GM20000 (cell line): Measurements from ENCODE around the gene INAFM2.
A peak's percentile ranks its signal among the peaks of the same experiment; 100 is the strongest.

ENCODE experiments used
- DNase-seq: peaks from one replicate; pipeline ENCODE4 v3.0.0; 2012; ENCODE audit warnings: low spot score
- TF ChIP-seq, protein P1 (sequence below): IDR thresholded peaks from 2 replicates; pipeline ENCODE4 v1.5.1; 2012; ENCODE audit warnings: mild to moderate bottlenecking, control low read depth; ENCODE audit errors: extremely low read depth, missing control alignments

Gene INAFM2

DNA sequence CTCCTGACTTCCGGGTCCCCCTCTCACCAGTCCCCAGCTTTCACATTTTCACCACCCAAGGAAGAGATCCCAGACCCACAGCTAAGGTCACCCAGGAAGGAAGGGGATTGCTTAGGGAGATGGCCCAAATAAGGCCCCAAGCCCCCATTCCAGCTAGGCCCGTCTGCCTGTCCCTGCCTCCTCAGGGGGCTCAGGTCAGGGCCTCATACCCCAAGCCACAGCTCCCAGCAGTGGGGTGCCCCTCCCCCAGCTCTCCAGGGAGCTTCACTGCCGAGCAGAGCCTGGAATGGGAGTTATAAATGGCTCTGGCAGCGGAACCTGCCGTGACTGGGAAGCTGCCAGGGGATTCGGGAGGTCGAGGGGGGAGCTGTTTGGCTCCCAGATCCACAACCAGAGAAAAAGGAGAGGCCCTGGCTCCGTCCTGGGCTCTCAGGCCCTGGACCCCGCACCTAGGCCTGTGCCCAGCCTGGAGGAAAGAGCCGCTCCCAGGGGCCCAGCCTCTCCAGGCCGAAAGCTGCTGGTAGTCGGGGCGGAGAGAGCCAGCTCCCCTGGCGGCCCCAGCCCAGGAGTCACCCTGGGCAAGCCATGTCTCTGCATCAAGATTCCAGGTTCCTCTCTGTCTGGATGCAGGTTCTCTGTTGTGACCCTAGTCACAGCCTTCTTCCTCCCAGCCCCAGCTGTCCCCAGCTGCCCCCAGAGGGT, 16.7 kb downstream of the INAFM2 start:
- DNase-seq: no peak
- TF ChIP-seq, protein P1, sequence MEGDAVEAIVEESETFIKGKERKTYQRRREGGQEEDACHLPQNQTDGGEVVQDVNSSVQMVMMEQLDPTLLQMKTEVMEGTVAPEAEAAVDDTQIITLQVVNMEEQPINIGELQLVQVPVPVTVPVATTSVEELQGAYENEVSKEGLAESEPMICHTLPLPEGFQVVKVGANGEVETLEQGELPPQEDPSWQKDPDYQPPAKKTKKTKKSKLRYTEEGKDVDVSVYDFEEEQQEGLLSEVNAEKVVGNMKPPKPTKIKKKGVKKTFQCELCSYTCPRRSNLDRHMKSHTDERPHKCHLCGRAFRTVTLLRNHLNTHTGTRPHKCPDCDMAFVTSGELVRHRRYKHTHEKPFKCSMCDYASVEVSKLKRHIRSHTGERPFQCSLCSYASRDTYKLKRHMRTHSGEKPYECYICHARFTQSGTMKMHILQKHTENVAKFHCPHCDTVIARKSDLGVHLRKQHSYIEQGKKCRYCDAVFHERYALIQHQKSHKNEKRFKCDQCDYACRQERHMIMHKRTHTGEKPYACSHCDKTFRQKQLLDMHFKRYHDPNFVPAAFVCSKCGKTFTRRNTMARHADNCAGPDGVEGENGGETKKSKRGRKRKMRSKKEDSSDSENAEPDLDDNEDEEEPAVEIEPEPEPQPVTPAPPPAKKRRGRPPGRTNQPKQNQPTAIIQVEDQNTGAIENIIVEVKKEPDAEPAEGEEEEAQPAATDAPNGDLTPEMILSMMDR: no peak

DNA sequence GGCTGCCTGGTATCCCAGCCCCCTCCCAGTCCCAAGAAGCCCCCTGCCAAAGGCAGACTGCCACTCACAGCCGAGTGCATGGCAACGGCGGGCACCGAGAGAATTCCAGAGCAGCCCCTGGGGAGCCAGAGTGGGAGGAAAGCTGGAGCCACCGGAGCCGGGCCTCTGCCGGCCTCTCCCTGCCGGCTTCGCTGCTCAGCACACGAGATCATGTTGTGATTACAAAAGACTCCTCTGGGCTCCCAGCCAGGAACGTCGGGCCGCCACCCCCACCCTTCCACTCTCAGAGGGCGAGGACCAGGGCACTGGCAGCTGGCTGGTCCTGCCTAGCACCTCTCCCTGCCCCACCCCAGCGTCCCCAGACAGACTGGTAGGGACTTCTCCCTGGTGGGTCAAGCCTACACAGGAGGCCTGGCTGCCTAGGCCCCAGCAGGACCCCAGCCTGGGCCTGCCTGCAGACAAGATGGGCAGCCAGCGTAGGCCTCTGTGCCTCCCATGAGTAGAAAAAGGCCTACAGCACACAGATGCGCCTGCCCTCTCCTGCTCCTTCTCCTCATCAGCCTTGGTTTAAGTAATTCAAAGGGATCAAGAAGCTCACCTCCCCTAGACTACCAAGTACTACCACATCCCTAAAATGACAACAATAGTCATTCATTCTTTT, 17.4 kb downstream of the INAFM2 start, which contains the start of gene CCDC9B:
CCDC9B (minus strand) TSS at position 200 of the 661 bp plus-strand sequence; CDS start at position 80, 120 bp downstream.
- TF ChIP-seq, protein P1: no peak
- no peak for DNase-seq

DNA sequence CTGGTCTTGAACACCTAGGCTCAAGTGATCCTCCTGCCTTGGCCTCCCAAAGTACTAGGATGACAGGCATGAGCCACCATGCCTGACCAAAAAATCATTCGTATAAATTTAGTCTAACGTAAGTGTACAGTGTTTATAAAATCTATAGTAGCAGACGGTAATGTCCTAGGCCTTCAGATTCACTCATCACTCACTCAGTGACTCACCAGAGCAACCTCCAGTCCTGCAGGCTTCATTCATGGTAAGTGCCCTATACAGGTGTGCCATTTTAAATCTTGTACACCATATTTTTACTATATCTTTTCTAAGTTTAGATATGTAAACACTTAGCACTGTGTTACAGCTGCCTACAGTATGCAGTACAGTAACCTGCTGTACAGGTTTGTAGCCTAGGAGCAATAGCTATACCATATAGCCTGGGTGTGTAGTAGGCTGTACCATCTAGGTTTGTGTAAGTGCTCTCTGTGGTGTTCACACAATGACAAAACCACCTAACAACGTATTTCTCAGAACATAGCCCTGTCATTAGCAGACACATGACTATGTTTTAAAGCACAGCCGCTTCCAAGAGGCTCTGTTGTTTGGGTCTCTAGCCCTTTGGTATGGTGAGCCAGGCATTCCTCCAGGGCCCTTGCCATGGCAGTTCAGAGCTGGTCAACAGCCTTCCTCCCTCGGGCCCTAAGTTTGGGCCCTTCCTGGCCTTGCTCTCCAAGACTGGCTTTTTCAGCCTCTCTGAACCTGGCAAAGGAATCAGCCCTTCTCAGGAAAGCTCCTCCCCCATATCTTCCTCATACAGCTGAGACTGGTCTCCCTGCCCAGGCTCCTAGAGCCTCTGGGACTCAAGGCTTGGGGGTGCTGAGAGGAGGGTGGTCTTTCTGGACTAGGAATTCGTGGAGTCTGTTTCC, 19.2 kb downstream of the INAFM2 start:
- no peak for DNase-seq
- TF ChIP-seq, protein P1: no peak

DNA sequence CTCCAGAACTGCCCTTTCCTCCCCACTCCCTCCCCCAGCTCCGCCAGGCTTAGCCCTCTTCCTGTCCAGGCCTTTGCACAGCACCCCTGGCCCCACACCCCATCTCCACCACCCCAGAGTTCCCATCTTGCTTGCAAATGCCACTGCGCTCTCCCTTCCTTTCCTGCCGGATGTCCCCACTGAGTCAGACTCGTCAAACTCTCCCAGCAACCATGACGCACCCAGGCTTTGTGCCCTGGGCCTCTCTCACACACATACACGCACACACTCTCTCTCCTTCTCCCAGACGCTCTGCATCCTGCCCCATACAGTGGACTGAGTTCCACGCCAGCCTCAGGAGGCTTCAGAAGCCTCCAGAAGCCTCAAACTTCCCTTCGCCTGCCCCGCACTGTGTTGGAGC, 20.0 kb downstream of the INAFM2 start:
- DNase-seq: no peak
- TF ChIP-seq, protein P1: no peak

DNA sequence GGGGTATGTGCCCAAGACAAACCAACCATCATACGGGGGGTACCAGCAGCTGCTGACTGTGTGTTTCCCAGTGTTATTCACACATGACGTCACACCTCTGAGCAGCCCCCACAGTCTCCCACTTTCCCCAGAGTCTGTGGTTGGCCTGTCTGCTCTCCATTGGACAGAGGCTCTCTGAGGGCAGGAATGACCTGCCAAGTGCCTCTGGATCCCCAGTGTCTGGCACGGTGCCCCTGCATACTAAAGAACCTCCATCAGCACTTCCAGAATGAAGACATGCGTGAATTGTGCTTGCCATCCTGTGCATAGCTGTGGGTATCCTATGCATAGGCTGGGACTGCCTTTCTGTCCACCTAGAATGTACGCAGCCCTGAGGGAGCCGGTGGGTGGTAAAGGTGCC, 20.7 kb downstream of the INAFM2 start:
- TF ChIP-seq, protein P1: no peak
- no peak for DNase-seq

DNA sequence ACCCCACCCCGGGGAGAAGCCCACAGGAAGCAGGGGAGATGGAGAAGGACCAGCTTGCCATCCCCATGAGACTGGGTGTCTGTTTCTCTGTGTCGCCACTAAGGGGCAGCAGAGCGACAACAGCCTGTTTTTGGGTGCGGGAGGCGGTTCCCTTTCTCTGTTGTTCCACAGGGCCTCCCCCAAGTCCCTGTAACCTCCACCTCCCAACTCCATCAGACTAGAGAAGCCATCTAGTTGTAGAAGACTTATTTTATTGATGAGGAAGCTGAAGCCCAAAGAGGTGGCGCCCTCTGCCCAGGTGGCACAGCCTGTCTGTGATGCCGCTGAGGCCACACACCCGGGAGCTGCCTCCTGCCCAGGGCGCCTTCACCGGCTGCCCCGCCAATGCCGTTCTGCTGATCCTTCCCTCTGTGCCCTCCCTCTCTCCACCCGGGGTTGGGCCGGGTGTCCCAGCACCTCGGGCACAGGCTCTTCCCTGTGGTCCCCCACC, 21.2 kb downstream of the INAFM2 start:
- peak; percentile 87 for DNase-seq

More for the DNA sequence above, 21.2 kb downstream of the INAFM2 start:
- TF ChIP-seq, protein P1: peak; percentile 78
